T-helper 9 cell (primary cell): ENCODE measurements around the gene PNMA8A.
"Not testable (repeated sequence)": the region's sequence is repeated elsewhere in the genome, so short reads cannot be mapped to it uniquely, and the experiment has no call there.

ENCODE experiments used
- DNase-seq: peaks from one replicate; pipeline ENCODE4 v3.0.0-alpha.2; 2020
- total RNA-seq, 2 donors: gene quantifications; one replicate each; lab custom pipeline; 2026; lab: John Stamatoyannopoulos, UW

The PNMA8A gene, protein sequence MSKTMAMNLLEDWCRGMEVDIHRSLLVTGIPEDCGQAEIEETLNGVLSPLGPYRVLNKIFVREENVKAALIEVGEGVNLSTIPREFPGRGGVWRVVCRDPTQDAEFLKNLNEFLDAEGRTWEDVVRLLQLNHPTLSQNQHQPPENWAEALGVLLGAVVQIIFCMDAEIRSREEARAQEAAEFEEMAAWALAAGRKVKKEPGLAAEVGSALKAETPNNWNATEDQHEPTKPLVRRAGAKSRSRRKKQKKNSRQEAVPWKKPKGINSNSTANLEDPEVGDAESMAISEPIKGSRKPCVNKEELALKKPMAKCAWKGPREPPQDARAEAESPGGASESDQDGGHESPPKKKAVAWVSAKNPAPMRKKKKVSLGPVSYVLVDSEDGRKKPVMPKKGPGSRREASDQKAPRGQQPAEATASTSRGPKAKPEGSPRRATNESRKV
- 0 to 0.07 reads per million in 2 donors for total RNA-seq

DNA sequence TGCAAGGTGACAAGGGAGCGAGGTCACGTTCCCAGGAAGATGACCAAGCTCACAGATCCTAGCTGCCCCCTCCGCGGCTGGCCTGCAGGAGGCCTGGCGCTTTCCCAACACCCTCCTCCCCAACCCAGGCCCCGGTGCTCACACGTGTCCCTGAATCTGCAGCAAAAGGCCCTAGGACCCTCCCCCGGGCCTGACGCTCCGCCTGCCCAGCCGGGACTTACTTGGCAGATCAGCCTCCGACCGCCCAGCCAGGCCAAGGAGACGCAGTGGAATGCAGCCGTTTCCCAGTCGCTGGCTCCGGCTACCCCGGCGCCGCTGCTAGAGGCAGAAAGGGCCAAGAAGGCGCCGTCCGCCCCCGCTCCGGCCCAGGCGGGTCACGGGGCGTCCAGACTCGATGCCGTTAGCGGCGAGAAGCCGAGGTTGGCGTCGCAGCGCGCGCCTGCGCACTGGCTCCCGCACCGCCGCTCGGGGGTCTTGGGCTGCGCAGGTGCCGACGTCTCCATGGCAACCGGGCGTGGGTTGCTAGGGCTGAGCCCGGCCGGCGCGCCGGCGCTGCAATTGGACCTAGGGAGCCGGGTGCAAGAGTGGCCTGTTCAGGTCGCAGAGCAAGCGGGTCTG is at the start of gene PNMA8A:
TSS of gene PNMA8A (minus strand) at position 448 of the 618 bp plus-strand sequence. CDS start 528 bp downstream, outside the sequence.
- DNase-seq, result no peak

DNA sequence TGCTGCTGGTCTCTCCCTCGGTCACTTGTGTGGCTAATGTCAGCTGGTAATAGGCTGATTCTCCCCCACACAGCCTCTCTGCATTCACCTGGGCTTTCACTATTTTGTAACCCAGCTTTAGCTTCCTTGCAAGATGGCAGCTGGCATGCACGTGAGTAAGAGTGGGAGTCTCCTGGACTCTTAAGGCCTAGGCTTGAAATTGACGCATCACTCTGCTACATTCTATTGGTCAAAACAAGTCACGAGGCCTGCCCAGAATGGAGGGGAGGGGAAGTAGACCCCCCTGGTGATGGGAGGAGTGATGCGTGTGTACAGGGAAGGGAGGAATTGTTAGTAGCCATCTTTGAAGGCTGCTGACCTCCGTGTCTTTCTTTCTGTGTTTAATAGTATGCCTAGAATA is 49.3 kb upstream of the PNMA8A start:
- no peak for DNase-seq

DNA sequence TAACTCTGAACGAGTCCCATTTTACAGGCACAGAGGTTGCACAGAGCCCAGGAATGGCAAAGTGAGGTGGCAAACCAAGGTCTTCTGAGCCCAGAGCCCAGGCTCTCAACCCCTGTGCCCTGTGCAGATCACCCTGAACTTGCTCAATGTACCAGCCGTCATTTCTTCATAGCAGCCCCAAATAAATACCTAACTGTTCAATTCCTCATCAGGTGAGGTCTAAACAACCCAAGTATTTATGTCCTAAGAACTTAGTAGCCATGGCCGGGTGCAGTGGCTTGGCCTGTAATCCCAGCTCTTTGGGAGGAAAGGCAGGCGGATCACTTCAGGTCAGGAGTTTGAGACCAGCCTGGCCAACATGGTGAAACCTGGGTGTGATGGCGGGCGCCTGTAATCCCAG is 46.1 kb upstream of the PNMA8A start:
- no peak for DNase-seq

DNA sequence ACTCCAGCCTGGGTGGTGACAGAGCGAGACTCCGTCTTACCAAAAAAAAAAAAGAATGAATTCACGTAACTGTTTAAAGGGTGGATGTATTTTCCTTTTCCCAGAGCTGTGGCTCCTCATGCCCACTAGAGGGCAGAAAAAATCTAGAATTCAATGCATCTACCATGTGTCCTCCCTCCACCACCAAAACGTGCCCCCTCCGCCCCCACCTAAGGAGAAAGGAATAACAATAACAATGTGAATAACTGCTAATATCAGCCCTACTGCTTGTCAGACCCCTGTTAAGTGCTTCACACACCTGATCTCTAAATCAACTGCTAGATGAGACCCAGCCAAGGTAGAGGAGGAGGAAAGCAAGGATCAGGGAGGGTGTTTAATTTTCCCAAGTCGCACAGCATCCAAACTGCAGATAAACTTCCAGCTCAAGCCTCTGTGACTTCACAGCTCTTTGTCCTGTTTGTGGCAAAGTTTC is 44.6 kb upstream of the PNMA8A start:
- no peak for DNase-seq

DNA sequence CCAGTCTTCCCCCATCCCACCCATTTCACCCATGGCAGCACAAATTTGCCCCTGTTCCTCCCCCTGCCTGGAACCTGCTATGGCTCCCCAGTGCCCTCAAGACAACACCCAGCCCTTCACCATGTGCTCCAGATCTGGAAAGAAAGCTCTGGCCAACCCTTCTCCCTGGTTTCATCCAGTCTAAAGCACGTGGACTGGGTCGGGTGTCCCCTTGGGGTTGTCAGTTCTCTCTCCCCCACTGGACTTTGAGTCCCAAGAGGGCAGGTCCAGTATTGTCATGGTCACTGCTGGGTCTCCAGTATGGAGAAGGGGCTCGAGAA is 43.9 kb upstream of the PNMA8A start:
- DNase-seq, result no peak

DNA sequence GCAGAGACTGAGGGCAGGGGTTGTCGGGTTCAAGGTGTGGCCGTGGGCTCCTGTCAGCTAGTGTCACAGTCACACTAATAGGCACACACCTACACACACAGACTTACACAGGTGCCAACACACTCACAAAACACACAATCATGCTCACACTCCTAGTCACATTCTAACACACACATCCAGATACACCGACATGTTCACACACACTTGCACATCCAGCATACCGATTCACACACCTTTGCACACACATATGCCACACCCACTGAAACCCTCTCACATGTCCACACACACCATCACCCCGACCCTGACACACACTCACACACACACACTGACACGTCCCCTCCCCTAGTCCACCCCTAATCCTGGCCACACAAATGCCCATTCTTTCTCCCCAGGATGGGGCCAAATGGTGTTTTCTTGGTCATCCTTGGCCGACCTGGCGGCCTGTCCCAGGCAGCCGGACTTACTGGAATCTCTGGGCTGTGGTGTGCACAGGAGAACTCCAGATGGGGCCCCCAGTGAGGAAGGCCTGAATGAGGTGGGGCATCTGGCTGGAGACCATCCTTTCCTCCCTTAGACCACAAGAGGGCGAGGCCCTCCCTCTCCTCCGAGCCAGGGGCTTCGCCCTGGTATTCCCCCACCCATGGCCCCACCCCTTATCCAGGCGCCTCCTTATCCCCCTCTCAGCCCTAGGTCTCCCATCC is 43.4 kb upstream of the PNMA8A start:
- no peak for DNase-seq

DNA sequence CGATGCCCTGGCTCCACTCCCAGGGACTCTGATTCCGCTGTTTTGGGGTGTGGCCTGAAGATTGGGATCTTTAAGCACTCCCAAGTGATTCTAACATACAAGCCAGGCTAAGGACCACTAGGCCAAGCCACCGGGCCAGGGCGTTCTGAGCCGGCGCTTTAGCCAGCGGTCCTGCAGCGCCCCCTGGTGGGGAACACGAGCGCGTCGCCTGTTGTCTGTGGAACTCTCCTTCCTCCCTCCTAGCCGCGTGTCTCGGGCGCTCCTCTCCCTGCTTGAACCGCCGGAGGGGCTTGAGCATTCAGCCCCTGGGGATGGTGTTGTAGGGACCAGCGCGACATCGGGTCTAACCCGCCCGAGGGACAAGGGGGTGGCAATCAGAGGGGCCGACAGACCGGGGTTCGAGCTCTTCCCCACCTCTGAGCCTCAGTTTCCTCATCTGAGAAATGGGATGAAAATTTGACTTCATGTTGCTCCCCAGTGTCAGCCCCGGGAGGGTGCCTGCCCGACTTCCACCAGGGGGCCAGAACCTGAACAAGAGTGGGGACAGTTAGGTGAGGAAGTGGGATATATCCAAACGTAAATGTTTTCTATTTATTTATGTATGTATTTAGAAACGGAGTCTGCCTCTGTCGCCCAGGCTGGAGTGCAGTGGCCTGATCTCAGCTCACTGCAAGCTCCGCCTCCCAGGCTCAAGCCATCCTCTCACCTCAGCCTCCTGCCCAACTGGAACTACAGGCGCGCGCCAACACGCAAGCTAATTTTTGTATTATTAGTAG is 42.3 kb upstream of the PNMA8A start:
- DNase-seq, result peak; percentile 83

DNA sequence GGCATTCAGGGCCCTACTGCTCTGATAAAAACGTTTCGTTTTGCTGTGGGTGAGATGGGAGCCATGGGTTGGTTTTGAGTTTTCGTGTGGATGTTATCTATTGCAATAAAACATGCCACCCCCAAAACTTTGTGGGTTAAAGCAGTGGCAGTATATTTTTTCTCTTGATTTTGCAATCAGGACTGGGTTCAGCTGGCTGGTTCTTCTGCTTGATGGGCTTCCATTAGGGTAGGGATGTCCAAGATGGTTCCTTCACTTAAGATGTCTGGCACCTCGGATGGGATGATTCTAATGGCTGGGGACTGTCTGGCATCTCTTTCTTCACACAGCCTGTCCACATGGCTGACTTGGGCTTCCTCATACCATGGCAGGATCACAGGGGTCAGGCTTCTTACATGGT is 39.9 kb upstream of the PNMA8A start:
- DNase-seq, result no peak

DNA sequence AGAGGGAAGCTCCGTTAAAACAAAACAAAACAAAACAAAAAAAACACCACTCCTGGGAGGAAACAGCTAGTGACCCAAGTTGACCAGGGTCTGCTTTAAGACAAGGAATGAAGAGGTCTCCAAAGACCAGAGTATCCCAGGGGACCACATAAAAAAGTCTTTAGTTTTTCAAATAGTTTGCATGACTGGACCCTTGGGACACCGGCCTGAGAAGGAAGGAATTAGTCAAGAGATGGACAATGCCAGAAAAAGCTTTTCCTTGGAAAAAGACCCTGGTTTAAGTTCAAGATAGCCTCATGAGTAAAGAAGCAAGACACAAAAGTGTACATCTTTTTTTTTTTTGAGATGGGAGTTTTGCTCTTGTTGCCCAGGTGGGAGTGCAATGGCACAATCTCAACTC is 36.8 kb upstream of the PNMA8A start:
- no peak for DNase-seq

DNA sequence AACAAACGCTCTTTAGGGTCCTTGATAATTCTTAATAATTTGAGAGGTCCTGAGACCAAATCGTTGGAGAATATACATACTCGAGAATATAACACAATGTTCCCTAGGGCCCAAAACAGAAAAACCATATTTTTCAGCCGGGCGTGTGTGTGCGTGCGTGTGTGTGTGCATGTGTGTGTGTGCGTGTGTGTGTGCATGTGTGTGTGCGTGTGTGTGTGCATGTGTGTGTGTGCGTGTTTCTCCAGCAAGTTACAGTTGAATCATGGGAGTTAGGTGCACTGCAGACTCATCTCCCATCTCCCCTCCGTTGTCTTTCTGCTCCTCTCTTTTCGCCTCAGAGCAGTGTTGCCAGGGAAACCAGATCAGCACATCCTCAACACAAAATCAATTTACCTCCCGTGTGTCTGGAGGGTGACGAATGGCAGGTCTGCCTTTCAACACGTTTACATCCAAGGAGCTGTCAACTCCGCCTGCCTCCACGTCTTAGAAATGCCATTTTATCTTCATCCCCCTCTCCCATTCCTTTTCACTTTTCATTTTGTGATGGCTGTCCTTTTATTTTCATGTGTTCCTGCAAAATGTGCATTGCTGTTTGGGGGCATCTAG is 32.6 kb upstream of the PNMA8A start:
- DNase-seq, result no peak

DNA sequence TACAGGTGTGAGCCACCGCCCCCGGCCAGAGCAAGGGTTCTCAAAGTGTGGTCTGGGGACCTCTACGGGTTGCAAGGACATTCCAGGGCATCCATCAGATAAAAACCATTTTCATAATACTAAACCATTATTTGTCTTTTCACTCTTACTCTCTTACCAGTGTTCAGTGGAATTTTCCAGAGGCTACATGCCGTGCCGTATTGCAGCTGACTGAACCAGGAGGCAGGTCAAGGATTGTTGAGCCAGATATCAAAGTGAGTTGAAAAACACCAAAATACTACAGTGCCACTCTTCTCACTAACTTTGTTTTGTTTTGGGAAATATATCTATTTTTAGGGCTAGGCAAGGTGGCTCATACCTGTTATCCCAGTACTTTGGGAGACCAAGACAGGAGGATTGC is 31.5 kb upstream of the PNMA8A start:
- no peak for DNase-seq

DNA sequence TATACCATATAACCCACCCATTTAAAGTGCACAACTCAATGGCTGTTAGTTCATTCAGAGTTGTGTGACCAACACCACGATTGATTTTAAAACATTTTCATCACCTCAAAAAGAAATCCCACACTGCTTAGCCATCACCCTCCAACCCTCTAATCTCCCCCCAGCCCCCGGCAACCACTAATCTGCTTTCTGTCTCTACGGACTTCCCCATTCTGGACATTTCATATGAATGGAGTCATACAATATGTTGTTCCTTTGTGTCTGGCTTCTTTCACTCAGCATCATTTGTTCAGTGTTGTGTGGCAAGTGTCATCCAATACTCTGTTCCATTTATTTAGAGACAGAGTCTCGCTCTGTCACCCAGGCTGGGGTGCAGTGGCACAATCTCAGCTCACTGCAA is 28.3 kb upstream of the PNMA8A start:
- DNase-seq, result no peak

DNA sequence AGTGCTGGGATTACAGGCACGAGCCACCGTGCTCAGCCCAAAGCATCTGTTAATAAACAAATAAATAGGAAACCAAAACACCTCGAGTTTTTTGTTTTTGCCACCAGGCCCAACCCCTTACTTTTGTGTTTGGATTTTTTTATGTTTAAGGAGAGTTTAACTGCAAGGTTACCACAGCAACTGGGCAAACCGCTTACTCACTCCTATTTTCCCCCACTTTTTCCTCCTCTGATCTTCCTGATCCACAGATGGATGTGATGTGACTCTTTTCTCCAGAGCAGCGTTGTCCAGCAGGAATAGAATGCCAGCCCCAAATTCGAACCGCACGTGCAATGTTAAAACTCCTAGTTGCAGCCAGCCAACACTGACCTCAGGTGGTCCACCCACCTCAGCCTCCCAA is 26.4 kb upstream of the PNMA8A start:
- DNase-seq, result no peak

DNA sequence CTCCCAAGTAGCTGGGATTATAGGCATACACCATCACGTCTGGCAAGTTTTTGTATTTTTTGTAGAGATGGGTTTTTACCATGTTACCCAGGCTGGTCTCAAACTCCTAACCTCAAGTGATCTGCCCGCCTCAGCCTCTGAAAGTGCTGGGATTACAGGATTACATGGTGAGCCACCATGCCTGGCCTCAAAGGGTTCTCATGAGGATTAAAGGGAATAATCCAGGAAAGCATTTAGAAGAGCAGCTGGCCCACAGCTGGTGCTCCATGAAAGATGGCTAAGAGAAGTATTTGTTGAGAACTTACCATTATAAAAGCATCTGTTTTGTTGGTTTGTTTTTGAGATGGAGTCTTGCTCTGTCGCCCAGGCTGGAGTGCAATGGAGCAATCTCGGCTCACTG is 25.5 kb upstream of the PNMA8A start:
- not testable (repeated sequence) for DNase-seq

DNA sequence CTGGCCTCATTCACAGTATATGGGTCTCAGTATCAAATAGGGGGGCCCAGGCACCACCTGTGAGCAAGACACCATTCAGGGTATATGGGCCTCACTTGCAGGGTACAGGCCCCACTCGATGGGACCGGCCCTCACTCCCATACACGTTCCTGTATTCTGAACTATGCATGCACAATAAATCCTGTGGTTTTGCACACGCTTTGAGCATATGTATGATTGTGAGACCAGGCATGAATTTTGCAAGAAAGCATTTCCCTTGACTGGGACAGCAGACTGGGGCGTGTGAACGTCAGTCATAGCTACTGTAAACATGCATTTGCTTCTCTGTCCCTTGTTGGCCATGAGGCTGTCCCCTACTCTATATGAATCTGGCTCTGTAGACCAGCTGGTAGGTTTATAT is 24.9 kb upstream of the PNMA8A start:
- no peak for DNase-seq

DNA sequence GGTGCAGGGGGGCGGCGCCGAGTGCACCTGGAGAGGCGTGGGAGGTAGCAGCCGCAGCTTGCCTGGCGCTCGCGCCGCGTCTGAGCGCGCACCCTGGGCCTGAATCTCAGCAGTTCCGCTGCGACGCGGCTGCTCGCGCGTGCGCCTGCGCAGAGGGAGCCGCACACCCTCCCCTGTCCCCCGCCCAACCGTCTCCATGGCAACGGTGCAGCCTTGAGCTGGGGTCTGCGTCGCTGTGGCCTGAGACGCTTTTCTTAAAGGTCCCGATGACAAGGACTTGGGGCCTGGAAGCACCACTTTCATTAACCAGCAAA is 24.4 kb upstream of the PNMA8A start, which contains the start of gene PNMA8B:
TSS of gene PNMA8B (minus strand) at position 82 of the 314 bp plus-strand sequence. CDS start 402 bp downstream, outside the sequence.
- DNase-seq, result no peak

DNA sequence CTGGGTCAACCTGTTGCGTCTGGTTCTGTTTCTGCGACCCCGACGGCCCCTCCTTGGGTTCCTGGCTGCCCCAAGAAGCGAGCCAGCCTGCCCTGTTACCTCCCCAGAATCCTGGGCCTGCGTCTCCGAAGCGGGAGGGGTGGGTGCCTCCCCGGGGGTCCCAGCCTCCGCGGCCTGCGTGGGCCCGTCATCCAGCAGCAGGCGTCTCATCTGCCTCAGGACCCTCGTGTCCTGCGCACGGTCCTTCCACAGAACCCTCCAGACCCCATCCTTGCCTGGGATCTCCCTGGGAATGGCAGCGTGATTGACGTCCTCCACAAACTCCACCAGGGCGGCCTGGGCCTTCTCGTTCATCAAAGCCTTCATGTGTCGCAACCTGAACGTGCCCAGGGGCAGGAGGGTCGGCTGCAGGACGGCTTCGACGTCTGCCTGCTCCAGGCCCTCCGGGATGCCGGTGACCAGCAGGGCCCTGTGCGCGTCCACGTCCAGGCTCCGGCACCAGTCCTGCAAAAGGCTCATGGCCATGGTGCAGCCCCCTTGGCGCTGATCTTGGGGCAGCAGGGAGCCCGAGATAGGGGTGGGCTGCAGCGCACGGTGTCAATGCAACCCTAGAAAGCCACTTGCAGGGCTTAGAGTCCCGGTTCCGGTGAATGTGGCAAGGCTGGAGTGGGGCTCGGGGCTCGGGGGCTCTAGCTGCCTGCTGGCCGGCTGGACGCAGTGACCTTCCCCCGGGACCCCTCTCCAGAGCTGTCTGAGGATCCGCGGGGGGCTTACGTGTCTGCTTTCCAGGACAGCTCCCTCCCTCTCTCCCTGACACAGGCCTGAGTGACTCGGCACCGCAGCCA is 23.8 kb upstream of the PNMA8A start:
- no peak for DNase-seq

DNA sequence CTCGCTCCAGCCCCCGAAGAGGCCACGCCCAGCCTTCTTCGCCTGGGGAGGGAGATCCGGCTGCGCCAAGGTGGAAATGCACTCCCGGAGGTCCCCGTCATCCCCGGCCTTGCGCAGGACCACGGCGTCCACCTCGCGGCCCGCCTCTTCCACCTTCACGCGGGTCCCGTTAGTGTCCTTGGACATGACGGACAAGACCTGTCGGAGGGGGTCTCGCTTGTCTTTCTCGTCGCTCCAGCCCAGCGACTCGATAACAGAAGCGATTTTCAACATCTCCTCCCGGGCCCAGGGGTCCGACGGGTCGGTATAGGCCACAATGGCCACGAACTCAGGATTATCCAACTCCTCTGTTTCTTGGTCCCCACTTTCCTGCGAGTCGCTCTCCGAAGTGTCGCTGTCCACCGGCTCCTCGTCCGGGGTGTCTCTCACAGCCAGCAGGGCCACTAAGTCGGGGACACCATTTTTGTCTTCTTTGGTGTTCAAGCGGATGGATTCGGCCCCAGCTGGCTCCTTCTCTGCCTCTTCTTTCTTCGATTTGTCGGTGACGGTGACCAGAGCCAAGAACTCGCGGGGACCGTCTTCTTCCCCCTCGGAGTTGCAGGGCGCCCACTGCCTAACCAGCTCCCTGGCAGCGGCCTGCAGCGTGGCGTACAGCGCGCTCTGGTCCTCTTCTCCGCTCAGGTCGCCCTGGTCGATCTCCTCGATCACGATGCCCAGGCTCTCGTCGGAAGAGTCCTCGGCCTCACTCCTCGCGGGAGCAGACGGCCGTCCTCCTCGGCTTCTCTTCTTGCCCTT is 23.0 kb upstream of the PNMA8A start:
- DNase-seq, result no peak

DNA sequence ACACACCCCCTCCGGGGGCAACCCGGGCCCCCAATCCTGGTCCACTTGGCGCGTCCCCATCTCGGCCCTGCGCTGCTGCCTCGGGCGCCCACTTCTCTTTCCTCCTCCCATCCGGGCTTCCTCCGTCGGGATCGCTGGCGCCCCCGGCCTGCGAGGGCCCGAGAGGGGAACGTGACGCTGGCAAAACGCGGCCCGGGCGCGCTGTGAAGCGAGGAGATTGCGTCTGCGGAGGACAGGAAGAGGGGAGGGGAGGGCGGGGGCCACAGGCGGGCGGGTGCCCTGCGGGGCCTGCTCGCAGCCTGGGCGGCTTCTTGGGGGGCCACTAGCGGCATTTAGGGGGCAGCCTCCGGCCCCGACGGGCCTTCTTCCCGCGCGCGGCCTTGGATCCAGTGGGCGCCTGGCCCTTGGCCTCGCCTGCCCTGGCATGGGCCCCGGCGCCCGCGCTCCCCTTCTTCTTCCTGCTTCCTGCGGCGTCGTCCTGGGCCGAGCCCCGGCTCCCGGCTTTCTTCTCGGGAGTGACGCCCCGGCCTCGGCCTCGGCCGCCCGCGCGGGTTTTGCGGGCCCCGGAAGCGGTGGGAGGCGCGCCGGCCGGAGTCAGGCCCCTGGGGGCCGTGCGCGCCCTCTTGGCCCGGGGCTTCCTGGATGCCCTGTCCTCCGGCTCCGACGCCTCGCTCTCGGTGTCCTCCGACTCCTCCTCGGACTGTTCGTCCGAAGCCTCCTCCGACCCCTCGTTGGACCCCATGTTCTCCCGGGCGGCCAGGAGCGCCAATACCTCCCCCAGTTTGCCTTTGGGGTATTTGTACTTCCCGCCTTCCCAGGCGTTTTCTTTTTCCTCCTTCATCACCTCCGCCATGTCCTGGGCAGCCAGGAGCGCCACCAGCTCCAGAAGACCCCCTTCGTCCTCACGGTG is 22.1 kb upstream of the PNMA8A start:
- DNase-seq, result no peak

DNA sequence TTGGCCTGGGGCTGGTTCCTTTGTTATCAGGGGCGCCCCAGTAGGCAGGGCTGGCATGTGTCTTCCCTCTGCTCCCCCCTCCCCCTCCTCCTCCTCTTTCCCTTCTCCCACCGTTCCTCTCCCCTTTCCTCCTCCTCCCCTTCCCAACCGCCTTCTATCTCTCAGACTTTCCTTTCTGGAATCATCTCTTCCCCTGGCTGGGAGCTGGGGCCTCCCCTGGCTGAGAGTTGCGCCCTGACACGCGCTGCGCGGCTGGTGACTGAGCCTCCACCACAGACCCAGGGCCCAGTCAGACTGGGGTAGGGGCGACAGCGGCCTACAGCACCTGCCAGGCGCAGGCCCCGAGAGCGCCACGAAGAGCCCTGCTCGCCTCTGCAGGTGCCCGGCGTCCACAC is 21.5 kb upstream of the PNMA8A start:
- no peak for DNase-seq
